GM12878 (cell line): ENCODE results near the gene SMPDL3A. TPM values are rescaled to one million over a fixed set of nuclear protein-coding genes. Genes with fewer than 3 reads are reported as not detected.

Experiments
- ATAC-seq: fragments of 200-7000 bp; cut with Tn5 transposase; 3 replicates; pipeline ENCODE4 v1.9.1; 2020; ENCODE audit warnings: mild to moderate bottlenecking, moderate library complexity
- BruUV-seq: library from RNA; stranded (reverse); fragments of 400-500 nt; replicated peaks from 2 replicates; lab custom pipeline; 2021; lab: Mats Ljungman, UMichigan
- CTCF ChIA-PET: fragments of 300-600 bp; sonication (Branson Sonifier 250); formaldehyde crosslinking; extraction: SDS; loops from one replicate; lab custom pipeline; 2021; ENCODE audit warnings: inconsistent platforms; lab: Yijun Ruan, JAX
- POLR2A ChIA-PET: fragments of 350-600 bp; formaldehyde crosslinking; extraction: SDS; loops from one replicate; lab custom pipeline; 2021; ENCODE audit warnings: inconsistent platforms; lab: Charles Lee
- RAD21 ChIA-PET: fragments of 300-600 bp; sonication (Branson Sonifier 250); formaldehyde crosslinking; loops from one replicate; lab custom pipeline; 2023; ENCODE audit warnings: antibody characterized with exemption; ENCODE audit not compliant: unreplicated experiment; lab: Charles Lee
- SMC1A ChIA-PET: fragments of 300-600 bp; sonication (Branson Sonifier 250); formaldehyde crosslinking; loops from one replicate; lab custom pipeline; 2023; ENCODE audit not compliant: unreplicated experiment, uncharacterized antibody; lab: Charles Lee
- DNase-seq: peaks from one replicate; pipeline ENCODE4 v3.0.0-alpha.2; 2011; ENCODE audit warnings: low read depth, low spot score
- FAIRE-seq: peaks from 3 replicates; lab custom pipeline; 2011; peaks lifted over from hg19 to GRCh38; lab: Jason Lieb, UNC
- H2AFZ ChIP-seq: 2 replicates; pipeline ENCODE4 v1.6.0; 2011; ENCODE audit warnings: low read depth, low read length, control low read depth; ENCODE audit not compliant: control insufficient read depth
- H3K27ac ChIP-seq: 2 replicates; pipeline ENCODE4 v1.5.1; 2011; ENCODE audit warnings: control low read depth; ENCODE audit not compliant: control insufficient read depth, insufficient read depth
- H3K27me3 ChIP-seq, 2 experiments: replicated peaks in 1 of 2; 2 replicates each; pipeline versions ENCODE4 v1.6.0 to v1.6.1; 2011; ENCODE audit warnings: low read length in 1 of 2; ENCODE audit not compliant: control insufficient read depth in 2 of 2, insufficient read depth in 2 of 2
- H3K36me3 ChIP-seq, 2 experiments: 2 replicates each; pipeline ENCODE4 v1.5.1; 2011; ENCODE audit warnings: low read length in 1 of 2; ENCODE audit not compliant: control insufficient read depth in 2 of 2, insufficient read depth in 2 of 2
- H3K4me1 ChIP-seq: 2 replicates; pipeline ENCODE4 v1.6.1; 2011; ENCODE audit warnings: mild to moderate bottlenecking, low read length, moderate library complexity, mixed read lengths; ENCODE audit not compliant: control insufficient read depth, insufficient read depth
- H3K4me2 ChIP-seq: 2 replicates; pipeline ENCODE4 v1.6.0; 2011; ENCODE audit warnings: control low read depth; ENCODE audit not compliant: control insufficient read depth, insufficient read depth
- H3K4me3 ChIP-seq: fragments of 200-600 bp; sonication (generic); 2 replicates; pipeline ENCODE4 v1.5.1; 2016
- H3K79me2 ChIP-seq: 2 replicates; pipeline ENCODE4 v1.6.0; 2011; ENCODE audit warnings: low read length; ENCODE audit not compliant: control insufficient read depth, insufficient read depth
- H3K9ac ChIP-seq: 2 replicates; pipeline ENCODE4 v1.8.0; 2011; ENCODE audit warnings: low read length, control low read depth, mixed read lengths; ENCODE audit not compliant: control insufficient read depth, insufficient read depth
- H3K9me3 ChIP-seq: replicated peaks from 3 replicates; pipeline ENCODE4 v1.5.1; 2011; ENCODE audit warnings: mild to moderate bottlenecking, low read length; ENCODE audit not compliant: control insufficient read depth, insufficient read depth
- H4K20me1 ChIP-seq: 2 replicates; pipeline ENCODE4 v1.6.0; 2011; ENCODE audit not compliant: control insufficient read depth, insufficient read depth
- CBX3 ChIP-seq: fragments of 200-600 bp; sonication (generic); IDR thresholded peaks from 2 replicates; pipeline ENCODE4 v1.6.1; 2016; ENCODE audit warnings: low read depth, borderline replicate concordance
- HCFC1 ChIP-seq: fragments of 150-350 bp; IDR thresholded peaks from 2 replicates; pipeline ENCODE4 v1.6.1; 2014; ENCODE audit warnings: low read length
- HDGF ChIP-seq: fragments of 450-650 bp; IDR thresholded peaks from 2 replicates; pipeline ENCODE4 v1.6.1; 2016; ENCODE audit warnings: antibody characterized with exemption
- IKZF1 ChIP-seq: fragments of 450-650 bp; conservative IDR thresholded peaks from 2 replicates; pipeline ENCODE4 v1.6.1; 2017; ENCODE audit warnings: antibody characterized with exemption, mild to moderate bottlenecking
- JUND ChIP-seq: IDR thresholded peaks from 2 replicates; pipeline ENCODE4 v1.6.1; 2012; ENCODE audit warnings: low read depth, mild to moderate bottlenecking, low read length, improper control_type of control experiment, moderate library complexity
- MTA2 ChIP-seq: fragments of 450-650 bp; IDR thresholded peaks from 2 replicates; pipeline ENCODE4 v1.6.1; 2016; ENCODE audit warnings: low read depth, mild to moderate bottlenecking, moderate library complexity
- PAX8 ChIP-seq: fragments of 450-650 bp; IDR thresholded peaks from 2 replicates; pipeline ENCODE4 v1.6.1; 2017; ENCODE audit warnings: mild to moderate bottlenecking, moderate library complexity
- RUNX3 ChIP-seq: IDR thresholded peaks from 2 replicates; pipeline ENCODE4 v1.6.1; 2012; ENCODE audit warnings: low read length, inconsistent platforms
- SMARCA5 ChIP-seq: fragments of 450-650 bp; IDR thresholded peaks from 2 replicates; pipeline ENCODE4 v1.6.1; 2017; ENCODE audit warnings: mild to moderate bottlenecking
- ZBTB11 ChIP-seq: fragments of 450-650 bp; formaldehyde crosslinking; IDR thresholded peaks from 2 replicates; pipeline ENCODE4 v1.5.0; 2022; ENCODE audit warnings: mild to moderate bottlenecking, missing genetic modification characterization
- ZNF207 ChIP-seq: fragments of 450-650 bp; IDR thresholded peaks from 2 replicates; pipeline ENCODE4 v1.6.1; 2014; ENCODE audit warnings: antibody characterized with exemption, mild to moderate bottlenecking, borderline replicate concordance
- ZNF384 ChIP-seq: IDR thresholded peaks from 2 replicates; pipeline ENCODE4 v1.6.1; 2012; ENCODE audit warnings: low read depth, mild to moderate bottlenecking, low read length, improper control_type of control experiment, borderline replicate concordance
- WGBS: methylation state at CpG from one replicate; pipeline ENCODE4 v1.1.6; 2016; ENCODE audit warnings: low lambda C conversion rate; ENCODE audit not compliant: insufficient replicate concordance, insufficient coverage; ENCODE audit errors: missing lambda C conversion rate; 5-methylcytosine and 5-hydroxymethylcytosine counted together
- in situ Hi-C: fragments of 300-500 bp; cut with MboI; formaldehyde crosslinking; loops from 9 replicates; pipeline ENCODE4 v1.14.3; 2018; ENCODE audit warnings: mixed read lengths
- intact Hi-C: fragments of 100-400 bp; cut with micrococcal nuclease; formaldehyde crosslinking; loops from one replicate; pipeline ENCODE4 v1.14.2; 2022; ENCODE audit not compliant: unreplicated experiment
- polyA plus RNA-seq, 11 experiments: library from polyadenylated mRNA; depleted of rRNA in 4 of 11; unstranded in 6 of 11; stranded (reverse) in 5 of 11; fragments of >200 nt; fragmentation: Nextera tagmentation in 4 of 11; fragmentation: Illumina TruSeq in 1 of 11; extraction: Ambion mirVana in 4 of 11; extraction: Trizol in 1 of 11; gene quantifications; 1 replicate in 1 of 11; 2 replicates in 10 of 11; pipeline versions ENCODE4 v1.2.1 to v1.2.3, GENCODE V29; 2011 to 2016; ENCODE audit warnings: inconsistent platforms in 2 of 11, missing spikeins in 2 of 11, low read depth in 1 of 11
- total RNA-seq, 4 experiments: library from RNA; depleted of rRNA in 3 of 4; stranded (reverse); fragments of >200 nt in 3 of 4; fragmentation: Illumina TruSeq in 1 of 4; extraction: Trizol in 1 of 4; gene quantifications; 2 replicates each; pipeline versions ENCODE4 v1.2.1 to v1.2.3, GENCODE V29; 2013 to 2021

The SMPDL3A gene
- total and polyA plus RNA-seq, 10 of the 15 experiments (the other 5 are each of a cell fraction or from before 2014, with no cell fraction given): 0.05 to 0.91 (median 0.09) TPM; not detected in 3

- H3K27me3 ChIP-seq: peaks cover 7 to 16% of the 10 kb centered on the region in 2 experiments
- RAD21 ChIA-PET: interaction anchor here (0.9 to 7.9 kb wide), 2 partner anchors 27 to 36 kb away, joined by 3 to 57 read pairs; no protein-coding TSS in a partner anchor
- H3K4me2 ChIP-seq: no peak overlapping the region
- no peak overlapping the region for H2AFZ ChIP-seq
- intact Hi-C loops: no loop called here
- ATAC-seq: no peak
- SMC1A ChIA-PET: interaction anchor here (0.5 to 5.1 kb wide), 6 partner anchors 11 to 43 kb away, joined by 3 to 42 read pairs (median 7); no protein-coding TSS in a partner anchor
- H4K20me1 ChIP-seq: no peaks in the 10 kb centered on the region
- FAIRE-seq: no peak
- CTCF ChIA-PET: interaction anchor here (1.0 to 6.8 kb wide), 4 partner anchors 11 to 57 kb away, joined by 4 to 42 read pairs (median 19); no protein-coding TSS in a partner anchor
- no peaks in the 10 kb centered on the region for H3K36me3 ChIP-seq
- H3K27ac ChIP-seq: no peak overlapping the region
- POLR2A ChIA-PET: interaction anchor here (1.1 to 4.2 kb wide), 2 partner anchors 35 to 47 kb away, joined by 4 to 14 read pairs; no protein-coding TSS in a partner anchor
- DNase-seq: no peak
- H3K9ac ChIP-seq: no peak overlapping the region
- no peak for TF ChIP-seq ZNF384
- TF ChIP-seq ZBTB11 (CRISPR knock-in tag): no peak
- no peak for TF ChIP-seq MTA2
- no peak for TF ChIP-seq ZNF207
- no peak for TF ChIP-seq JUND
- TF ChIP-seq IKZF1: no peak
- no peak for TF ChIP-seq RUNX3
- TF ChIP-seq HDGF: no peak
- no peak for TF ChIP-seq CBX3
- TF ChIP-seq HCFC1: no peak
- no peak for TF ChIP-seq PAX8
- TF ChIP-seq SMARCA5: no peak
- no peaks in the 10 kb centered on the region for H3K79me2 ChIP-seq
- BruUV-seq: no TSS peak
- in situ Hi-C loops: no loop called here
- H3K4me3 ChIP-seq: no peak overlapping the region
- no peaks in the 10 kb centered on the region for H3K4me1 ChIP-seq
- WGBS: 34% methylated on average over 4 of the region's 4 CpGs
- no peaks in the 10 kb centered on the region for H3K9me3 ChIP-seq
Observed at GRCh38 chr6:122787721-122788120, 1.3 kb upstream of the SMPDL3A start.
